ENCODE data around the gene NDE1.

NDE1 gene

DNA sequence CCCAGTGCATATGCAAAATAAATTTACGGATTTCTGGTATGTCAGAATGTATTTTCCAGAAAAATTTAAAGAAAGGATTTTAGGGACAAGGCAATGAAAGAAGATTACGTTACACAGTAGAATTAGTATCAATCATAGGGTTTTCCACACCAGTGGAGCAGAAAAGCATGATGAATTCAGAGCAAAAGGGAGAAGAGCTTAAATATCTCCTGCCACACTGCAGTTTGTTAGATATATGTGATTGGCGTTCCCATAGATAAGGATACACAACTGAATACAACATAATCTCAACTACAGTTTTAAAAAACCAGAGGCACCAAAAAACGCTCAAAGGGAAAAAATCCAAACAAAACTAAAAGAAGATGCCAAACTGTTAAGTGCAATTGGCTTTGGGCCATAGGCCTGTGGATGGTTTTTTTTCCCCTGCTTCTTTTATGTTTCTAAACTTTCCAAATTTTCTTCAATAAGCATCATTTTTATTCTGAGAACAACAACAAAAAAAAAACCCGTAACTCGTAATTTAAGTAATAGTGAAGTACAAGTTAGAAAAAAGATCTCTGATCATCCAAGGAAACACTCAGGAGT lies 29.3 kb upstream of the NDE1 start:
- no peak overlapping the region for H3K4me3 ChIP-seq (ENCODE audit: low read depth in 1 of 5, low read length in 5 of 5)
- peaks cover 41 to 94% (median 89%) of the 10 kb centered on the region in 5 donors for H3K36me3 ChIP-seq (ENCODE audit: control insufficient read depth in 5 of 5, insufficient read depth in 5 of 5, low read length in 5 of 5)
- no peaks in the 10 kb centered on the region for H3K9me3 ChIP-seq (ENCODE audit: control insufficient read depth in 5 of 5, low read length in 5 of 5)
- no peak overlapping the region for H3K27ac ChIP-seq (ENCODE audit: low read depth, low read length)
- H3K9ac ChIP-seq (ENCODE audit: low read length in 5 of 5) = no peak overlapping the region
- H3K27me3 ChIP-seq (ENCODE audit: control insufficient read depth in 5 of 5, insufficient read depth in 4 of 5, low read length in 5 of 5) = no peaks in the 10 kb centered on the region
- peaks cover 0 to 5% (median 3%) of the 10 kb centered on the region in 5 donors for H3K4me1 ChIP-seq (ENCODE audit: control insufficient read depth in 5 of 5, insufficient read depth in 5 of 5, low read length in 5 of 5)

DNA sequence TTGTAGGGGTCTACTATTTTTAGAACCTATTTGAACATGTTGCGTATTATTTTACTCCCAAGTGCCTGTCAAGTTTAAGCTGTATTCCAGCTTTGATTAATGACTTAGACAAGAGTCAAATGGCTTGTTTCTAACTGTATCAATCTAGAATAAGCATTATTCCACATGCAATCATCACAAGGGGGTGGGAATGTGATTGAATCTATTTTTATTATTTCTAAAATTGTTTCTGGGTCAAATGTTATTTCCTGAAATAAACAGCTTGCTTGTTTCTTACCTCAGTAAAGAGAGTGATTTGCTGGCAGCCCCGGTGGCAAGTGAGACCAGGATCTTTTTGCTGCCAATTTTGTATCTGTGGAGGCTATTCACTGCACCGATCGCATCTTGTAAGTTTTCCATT lies 28.6 kb upstream of the NDE1 start:
- peaks cover 38 to 93% (median 85%) of the 10 kb centered on the region in 5 donors for H3K36me3 ChIP-seq (ENCODE audit: control insufficient read depth in 5 of 5, insufficient read depth in 5 of 5, low read length in 5 of 5)
- H3K4me3 ChIP-seq (ENCODE audit: low read depth in 1 of 5, low read length in 5 of 5) = no peak overlapping the region
- no peaks in the 10 kb centered on the region for H3K27me3 ChIP-seq (ENCODE audit: control insufficient read depth in 5 of 5, insufficient read depth in 4 of 5, low read length in 5 of 5)
- no peaks in the 10 kb centered on the region for H3K9me3 ChIP-seq (ENCODE audit: control insufficient read depth in 5 of 5, low read length in 5 of 5)
- H3K9ac ChIP-seq (ENCODE audit: low read length in 5 of 5) = no peak overlapping the region
- peaks cover 0 to 5% (median 3%) of the 10 kb centered on the region in 5 donors for H3K4me1 ChIP-seq (ENCODE audit: control insufficient read depth in 5 of 5, insufficient read depth in 5 of 5, low read length in 5 of 5)
- H3K27ac ChIP-seq (ENCODE audit: low read depth, low read length) = no peak overlapping the region

GRCh38 chr16:15621889-15622288 lies 28.2 kb upstream of the NDE1 start:
- peaks cover 34 to 91% (median 81%) of the 10 kb centered on the region in 5 donors for H3K36me3 ChIP-seq (ENCODE audit: control insufficient read depth in 5 of 5, insufficient read depth in 5 of 5, low read length in 5 of 5)

DNA sequence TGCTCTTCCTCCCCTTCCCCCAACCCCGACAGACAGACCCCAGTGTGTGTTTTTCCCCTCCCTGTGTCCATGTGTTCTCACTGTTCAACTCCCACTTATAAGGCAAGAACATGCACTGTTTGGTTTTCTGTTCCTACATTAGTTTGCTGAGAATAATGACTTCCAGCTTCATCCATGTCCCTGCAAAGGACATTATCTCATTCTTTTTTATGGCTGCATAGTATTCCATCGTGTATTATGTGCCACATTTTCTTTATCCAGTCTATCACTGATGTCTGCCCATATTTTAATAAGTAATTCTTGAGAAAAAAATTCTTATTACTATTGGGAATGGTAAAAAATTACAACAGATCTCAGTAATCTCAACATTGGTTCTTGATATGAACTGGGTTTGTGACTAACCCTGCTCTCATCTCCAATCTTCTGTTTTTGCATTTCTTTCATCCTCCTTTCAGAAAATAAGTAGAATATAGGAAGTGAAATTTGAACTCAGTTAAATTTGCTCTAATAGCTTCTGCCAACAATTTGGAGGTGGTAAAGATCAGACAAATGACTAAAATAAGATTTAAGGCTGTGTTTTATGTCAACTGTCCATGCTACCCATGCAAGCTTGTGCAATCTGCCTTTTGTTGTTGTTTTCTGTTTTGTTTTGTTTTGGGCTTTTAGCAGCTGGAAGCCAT lies 18.2 kb upstream of the NDE1 start:
- H3K4me1 ChIP-seq (ENCODE audit: control insufficient read depth in 5 of 5, insufficient read depth in 5 of 5, low read length in 5 of 5) = no peaks in the 10 kb centered on the region
- H3K27ac ChIP-seq (ENCODE audit: low read depth, low read length) = no peak overlapping the region
- no peaks in the 10 kb centered on the region for H3K27me3 ChIP-seq (ENCODE audit: control insufficient read depth in 5 of 5, insufficient read depth in 4 of 5, low read length in 5 of 5)
- H3K9ac ChIP-seq (ENCODE audit: low read length in 5 of 5) = no peak overlapping the region
- no peaks in the 10 kb centered on the region for H3K9me3 ChIP-seq (ENCODE audit: control insufficient read depth in 5 of 5, low read length in 5 of 5)
- no peak overlapping the region for H3K4me3 ChIP-seq (ENCODE audit: low read depth in 1 of 5, low read length in 5 of 5)
- peaks cover 56 to 80% (median 68%) of the 10 kb centered on the region in 5 donors for H3K36me3 ChIP-seq (ENCODE audit: control insufficient read depth in 5 of 5, insufficient read depth in 5 of 5, low read length in 5 of 5)

More at GRCh38 chr16:15621889-15622288, 28.2 kb upstream of the NDE1 start:
- peaks cover 0 to 5% (median 3%) of the 10 kb centered on the region in 5 donors for H3K4me1 ChIP-seq (ENCODE audit: control insufficient read depth in 5 of 5, insufficient read depth in 5 of 5, low read length in 5 of 5)
- H3K9me3 ChIP-seq (ENCODE audit: control insufficient read depth in 5 of 5, low read length in 5 of 5) = no peaks in the 10 kb centered on the region
- H3K27ac ChIP-seq (ENCODE audit: low read depth, low read length) = no peak overlapping the region
- no peak overlapping the region for H3K9ac ChIP-seq (ENCODE audit: low read length in 5 of 5)
- H3K27me3 ChIP-seq (ENCODE audit: control insufficient read depth in 5 of 5, insufficient read depth in 4 of 5, low read length in 5 of 5) = no peaks in the 10 kb centered on the region
- no peak overlapping the region for H3K4me3 ChIP-seq (ENCODE audit: low read depth in 1 of 5, low read length in 5 of 5)

- Histone ChIP-seq H3K27me3 (ENCODE audit: control insufficient read depth in 5 of 5, insufficient read depth in 4 of 5, low read length in 5 of 5) (no peaks in the 10 kb centered on the region), H3K36me3 (ENCODE audit: control insufficient read depth in 5 of 5, insufficient read depth in 5 of 5, low read length in 5 of 5) (peaks cover 54 to 81% (median 74%) of the 10 kb centered on the region in 5 donors), H3K4me1 (ENCODE audit: control insufficient read depth in 5 of 5, insufficient read depth in 5 of 5, low read length in 5 of 5) (peaks cover 0 to 5% (median 0%) of the 10 kb centered on the region in 5 donors), H3K27ac (ENCODE audit: low read depth, low read length) (no peak overlapping the region), H3K4me3 (ENCODE audit: low read depth in 1 of 5, low read length in 5 of 5) (no peak overlapping the region), H3K9ac (ENCODE audit: low read length in 5 of 5) (no peak overlapping the region), H3K9me3 (ENCODE audit: control insufficient read depth in 5 of 5, low read length in 5 of 5) (no peaks in the 10 kb centered on the region)
Measured at GRCh38 chr16:15635926-15636325, 14.1 kb upstream of the NDE1 start.

GRCh38 chr16:15636392-15636873 lies 13.6 kb upstream of the NDE1 start:
- peak overlapping the region in 1 of 5 donors; percentile 6 for H3K9ac ChIP-seq (ENCODE audit: low read length in 5 of 5)
- no peaks in the 10 kb centered on the region for H3K9me3 ChIP-seq (ENCODE audit: control insufficient read depth in 5 of 5, low read length in 5 of 5)
- H3K4me1 ChIP-seq (ENCODE audit: control insufficient read depth in 5 of 5, insufficient read depth in 5 of 5, low read length in 5 of 5) = peaks cover 0 to 8% (median 1%) of the 10 kb centered on the region in 5 donors
- H3K36me3 ChIP-seq (ENCODE audit: control insufficient read depth in 5 of 5, insufficient read depth in 5 of 5, low read length in 5 of 5) = peaks cover 54 to 77% (median 70%) of the 10 kb centered on the region in 5 donors
- no peaks in the 10 kb centered on the region for H3K27me3 ChIP-seq (ENCODE audit: control insufficient read depth in 5 of 5, insufficient read depth in 4 of 5, low read length in 5 of 5)
- no peak overlapping the region for H3K27ac ChIP-seq (ENCODE audit: low read depth, low read length)
- no peak overlapping the region for H3K4me3 ChIP-seq (ENCODE audit: low read depth in 1 of 5, low read length in 5 of 5)

DNA sequence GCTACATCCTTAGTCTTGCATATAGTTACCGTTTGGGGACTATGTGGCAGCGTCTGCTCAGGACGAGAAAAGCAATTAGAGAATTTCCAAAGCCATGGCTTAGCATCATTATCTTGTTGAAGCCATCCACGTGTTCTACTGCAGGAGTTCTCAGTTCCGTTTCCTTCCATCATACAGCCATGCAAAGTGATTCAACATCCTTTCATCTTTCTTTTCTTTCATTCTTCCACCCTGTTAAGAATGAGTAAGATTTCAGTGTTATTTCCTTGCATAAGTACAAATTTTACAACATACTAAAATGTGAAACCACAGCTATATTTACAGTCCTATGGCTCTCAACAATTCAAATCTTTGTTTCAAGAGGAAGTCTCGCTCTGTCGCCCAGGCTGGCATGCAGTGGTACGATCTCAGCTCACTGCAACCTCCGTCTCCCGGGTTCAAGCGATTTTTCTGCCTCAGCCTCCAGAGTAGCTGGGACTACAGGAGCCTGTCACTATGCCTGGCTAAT lies 10.9 kb upstream of the NDE1 start:
- peaks cover 4 to 27% (median 19%) of the 10 kb centered on the region in 5 donors for H3K4me1 ChIP-seq (ENCODE audit: control insufficient read depth in 5 of 5, insufficient read depth in 5 of 5, low read length in 5 of 5)
- H3K9ac ChIP-seq (ENCODE audit: low read length in 5 of 5) = no peak overlapping the region
- H3K36me3 ChIP-seq (ENCODE audit: control insufficient read depth in 5 of 5, insufficient read depth in 5 of 5, low read length in 5 of 5) = peaks cover 36 to 52% (median 49%) of the 10 kb centered on the region in 5 donors
- no peak overlapping the region for H3K4me3 ChIP-seq (ENCODE audit: low read depth in 1 of 5, low read length in 5 of 5)
- H3K27me3 ChIP-seq (ENCODE audit: control insufficient read depth in 5 of 5, insufficient read depth in 4 of 5, low read length in 5 of 5) = no peaks in the 10 kb centered on the region
- H3K27ac ChIP-seq (ENCODE audit: low read depth, low read length) = no peak overlapping the region
- H3K9me3 ChIP-seq (ENCODE audit: control insufficient read depth in 5 of 5, low read length in 5 of 5) = no peaks in the 10 kb centered on the region

DNA sequence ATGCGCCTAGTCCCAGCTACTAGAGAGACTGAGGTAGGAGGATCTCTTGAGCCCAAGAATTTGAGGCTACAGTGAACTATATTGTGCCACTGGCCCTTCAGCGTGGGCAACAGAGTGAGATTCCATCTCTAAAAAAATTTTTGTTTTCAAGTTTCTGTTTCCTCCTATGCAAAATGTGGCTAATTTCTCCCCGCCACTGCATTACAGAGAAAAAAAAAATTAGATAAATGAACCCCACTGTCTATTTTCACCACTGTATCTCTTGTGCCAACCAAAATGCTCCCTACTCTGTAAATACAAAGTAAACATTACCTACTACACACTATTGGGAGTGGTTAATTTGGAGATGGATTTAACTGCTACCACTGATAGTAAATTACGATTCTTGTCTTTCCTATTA lies 9.1 kb upstream of the NDE1 start:
- H3K9ac ChIP-seq (ENCODE audit: low read length in 5 of 5) = no peak overlapping the region
- H3K9me3 ChIP-seq (ENCODE audit: control insufficient read depth in 5 of 5, low read length in 5 of 5) = no peaks in the 10 kb centered on the region
- no peak overlapping the region for H3K27ac ChIP-seq (ENCODE audit: low read depth, low read length)
- H3K27me3 ChIP-seq (ENCODE audit: control insufficient read depth in 5 of 5, insufficient read depth in 4 of 5, low read length in 5 of 5) = no peaks in the 10 kb centered on the region
- H3K4me1 ChIP-seq (ENCODE audit: control insufficient read depth in 5 of 5, insufficient read depth in 5 of 5, low read length in 5 of 5) = peaks cover 4 to 27% (median 20%) of the 10 kb centered on the region in 5 donors
- no peak overlapping the region for H3K4me3 ChIP-seq (ENCODE audit: low read depth in 1 of 5, low read length in 5 of 5)
- H3K36me3 ChIP-seq (ENCODE audit: control insufficient read depth in 5 of 5, insufficient read depth in 5 of 5, low read length in 5 of 5) = peaks cover 22 to 34% (median 33%) of the 10 kb centered on the region in 5 donors

- Histone ChIP-seq H3K4me3 (ENCODE audit: low read depth in 1 of 5, low read length in 5 of 5) (peak overlapping the region; percentile 88 to 99 (median 95)), H3K9me3 (ENCODE audit: control insufficient read depth in 5 of 5, low read length in 5 of 5) (no peaks in the 10 kb centered on the region), H3K36me3 (ENCODE audit: control insufficient read depth in 5 of 5, insufficient read depth in 5 of 5, low read length in 5 of 5) (peaks cover 13 to 24% (median 23%) of the 10 kb centered on the region in 5 donors), H3K4me1 (ENCODE audit: control insufficient read depth in 5 of 5, insufficient read depth in 5 of 5, low read length in 5 of 5) (peaks cover 4 to 27% (median 20%) of the 10 kb centered on the region in 5 donors), H3K27me3 (ENCODE audit: control insufficient read depth in 5 of 5, insufficient read depth in 4 of 5, low read length in 5 of 5) (no peaks in the 10 kb centered on the region), H3K9ac (ENCODE audit: low read length in 5 of 5) (peak overlapping the region in 4 of 5 donors; percentile 57 to 92 (median 70)), H3K27ac (ENCODE audit: low read depth, low read length) (peak overlapping the region; percentile 92)
Measured at GRCh38 chr16:15641753-15642556, 8.1 kb upstream of the NDE1 start.
